ENCODE data around the gene ARFGEF3. TPM values are rescaled to one million over a fixed set of nuclear protein-coding genes. Genes with fewer than 3 reads are reported as not detected.

The ARFGEF3 gene
- total and polyA plus RNA-seq, 2 donors (not counting 1 experiment from before 2014, with no cell fraction given), result under 0.01 to 0.14 TPM

GRCh38 chr6:138187156-138187555, 25.4 kb downstream of the ARFGEF3 start:
- Histone ChIP-seq H3K27me3 (ENCODE audit: control insufficient read depth, insufficient read depth, low read length) (peaks cover 7% of the 10 kb centered on the region), H3K9me3 (ENCODE audit: control insufficient read depth, insufficient read depth, low read depth, low read length) (no peaks in the 10 kb centered on the region), H3K9ac (ENCODE audit: insufficient read depth, low read length) (no peak overlapping the region), H3K36me3 (ENCODE audit: control insufficient read depth, insufficient read depth, low read length) (no peaks in the 10 kb centered on the region), H3K4me2 (ENCODE audit: extremely low read depth, insufficient read depth, low read length) (no peak overlapping the region), H3K79me2 (ENCODE audit: control insufficient read depth, insufficient read depth, low read length) (no peaks in the 10 kb centered on the region), H2AFZ (ENCODE audit: low read length) (no peak overlapping the region), H3K4me3 (replicated peaks in 1 of 4; ENCODE audit: control extremely low read depth in 1 of 4, insufficient read depth in 1 of 4, low read depth in 3 of 4, low read length in 4 of 4) (no peak overlapping the region), H4K20me1 (ENCODE audit: control insufficient read depth, extremely low read depth, insufficient read depth, low read length) (no peaks in the 10 kb centered on the region), H3K4me1 (ENCODE audit: control insufficient read depth, extremely low read depth, insufficient read depth, low read length) (no peaks in the 10 kb centered on the region), H3K27ac (ENCODE audit: insufficient read depth, low read length) (no peak overlapping the region)
- TF ChIP-seq EZH2 (IDR thresholded peaks at IDR 0.05; ENCODE audit: low read length, missing control alignments), result no peak
- no peak for TF ChIP-seq CTCF (conservative IDR thresholded peaks at IDR 0.05 in 1 of 2, IDR thresholded peaks at IDR 0.05 in 1 of 2; ENCODE audit: low read depth in 1 of 2, low read length in 2 of 2)
- no peak for DNase-seq (ENCODE audit: low read depth in 2 of 2)

GRCh38 chr6:138188278-138188941, 26.7 kb downstream of the ARFGEF3 start:
- no peak for DNase-seq (ENCODE audit: low read depth in 2 of 2)
- no peak overlapping the region for H3K4me3 ChIP-seq (replicated peaks in 1 of 4; ENCODE audit: control extremely low read depth in 1 of 4, insufficient read depth in 1 of 4, low read depth in 3 of 4, low read length in 4 of 4)
- TF ChIP-seq EZH2 (IDR thresholded peaks at IDR 0.05; ENCODE audit: low read length, missing control alignments), result no peak
- TF ChIP-seq CTCF (conservative IDR thresholded peaks at IDR 0.05 in 1 of 2, IDR thresholded peaks at IDR 0.05 in 1 of 2; ENCODE audit: low read depth in 1 of 2, low read length in 2 of 2), result no peak
- no peak overlapping the region for H3K27ac ChIP-seq (ENCODE audit: insufficient read depth, low read length)
- no peaks in the 10 kb centered on the region for H3K9me3 ChIP-seq (ENCODE audit: control insufficient read depth, insufficient read depth, low read depth, low read length)
- H3K9ac ChIP-seq (ENCODE audit: insufficient read depth, low read length), result no peak overlapping the region
- H3K79me2 ChIP-seq (ENCODE audit: control insufficient read depth, insufficient read depth, low read length), result no peaks in the 10 kb centered on the region
- H3K4me1 ChIP-seq (ENCODE audit: control insufficient read depth, extremely low read depth, insufficient read depth, low read length), result no peaks in the 10 kb centered on the region
- peaks cover 7% of the 10 kb centered on the region for H3K27me3 ChIP-seq (ENCODE audit: control insufficient read depth, insufficient read depth, low read length)
- H2AFZ ChIP-seq (ENCODE audit: low read length), result no peak overlapping the region
- H3K4me2 ChIP-seq (ENCODE audit: extremely low read depth, insufficient read depth, low read length), result no peak overlapping the region
- H3K36me3 ChIP-seq (ENCODE audit: control insufficient read depth, insufficient read depth, low read length), result no peaks in the 10 kb centered on the region
- H4K20me1 ChIP-seq (ENCODE audit: control insufficient read depth, extremely low read depth, insufficient read depth, low read length), result no peaks in the 10 kb centered on the region

GRCh38 chr6:138194287-138194686, 32.5 kb downstream of the ARFGEF3 start:
- H3K4me2 ChIP-seq (ENCODE audit: extremely low read depth, insufficient read depth, low read length), result no peak overlapping the region
- H3K9me3 ChIP-seq (ENCODE audit: control insufficient read depth, insufficient read depth, low read depth, low read length), result no peaks in the 10 kb centered on the region
- H3K4me1 ChIP-seq (ENCODE audit: control insufficient read depth, extremely low read depth, insufficient read depth, low read length), result no peaks in the 10 kb centered on the region
- peaks cover 4% of the 10 kb centered on the region for H3K27me3 ChIP-seq (ENCODE audit: control insufficient read depth, insufficient read depth, low read length)
- H3K27ac ChIP-seq (ENCODE audit: insufficient read depth, low read length), result no peak overlapping the region
- DNase-seq (ENCODE audit: low read depth in 2 of 2), result no peak
- H3K79me2 ChIP-seq (ENCODE audit: control insufficient read depth, insufficient read depth, low read length), result no peaks in the 10 kb centered on the region
- H2AFZ ChIP-seq (ENCODE audit: low read length), result no peak overlapping the region
- H3K4me3 ChIP-seq (replicated peaks in 1 of 4; ENCODE audit: control extremely low read depth in 1 of 4, insufficient read depth in 1 of 4, low read depth in 3 of 4, low read length in 4 of 4), result no peak overlapping the region
- no peaks in the 10 kb centered on the region for H4K20me1 ChIP-seq (ENCODE audit: control insufficient read depth, extremely low read depth, insufficient read depth, low read length)
- no peak overlapping the region for H3K9ac ChIP-seq (ENCODE audit: insufficient read depth, low read length)
- TF ChIP-seq CTCF (conservative IDR thresholded peaks at IDR 0.05 in 1 of 2, IDR thresholded peaks at IDR 0.05 in 1 of 2; ENCODE audit: low read depth in 1 of 2, low read length in 2 of 2), result no peak
- TF ChIP-seq EZH2 (IDR thresholded peaks at IDR 0.05; ENCODE audit: low read length, missing control alignments), result no peak
- H3K36me3 ChIP-seq (ENCODE audit: control insufficient read depth, insufficient read depth, low read length), result no peaks in the 10 kb centered on the region
